ENCODE results near the gene PAK4. TPM values are rescaled to one million over a fixed set of nuclear protein-coding genes. Genes with fewer than 3 reads are reported as not detected.

PAK4 gene
- total and polyA plus RNA-seq, 9 of the 15 experiments (the other 6 are each of a cell fraction or from before 2014, with no cell fraction given): 0.21 to 33.5 (median 5.8) TPM

DNA sequence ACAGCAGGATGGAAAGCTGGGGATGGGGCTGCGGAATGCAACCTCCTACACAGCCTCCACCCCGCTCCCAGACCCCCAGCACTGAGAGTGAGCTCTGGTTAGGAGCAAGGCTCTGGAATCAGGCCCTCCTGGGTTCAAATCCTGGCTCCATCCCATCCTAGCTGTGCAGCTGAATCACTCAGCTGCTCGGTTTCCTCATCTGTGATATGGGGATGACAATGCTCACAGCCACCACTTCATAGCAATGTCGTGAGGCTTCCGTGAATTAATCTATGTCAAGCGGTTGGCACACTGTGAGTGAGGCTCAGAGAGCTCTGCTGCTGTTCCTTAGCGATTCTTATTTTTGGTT, 40.9 kb upstream of the PAK4 start:
- intact Hi-C loops (cut with micrococcal nuclease) (no loop called here), in situ Hi-C loops (cut with MboI) (no loop called here)
- Histone ChIP-seq H3K9ac (ENCODE audit: insufficient read depth in 1 of 2, low read depth in 2 of 2, low read length in 2 of 2) (no peak overlapping the region), H2AFZ (ENCODE audit: low read depth, low read length) (no peak overlapping the region), H3K27ac (ENCODE audit: extremely low read depth, low read depth, low read length) (no peak overlapping the region), H3K9me1 (ENCODE audit: control insufficient read depth, insufficient read depth, low read length) (no peaks in the 10 kb centered on the region), H3K79me2 (ENCODE audit: control insufficient read depth, insufficient read depth, low read length) (no peaks in the 10 kb centered on the region), H3K4me2 (ENCODE audit: insufficient read depth, low read length) (no peak overlapping the region), H3K27me3 (ENCODE audit: control insufficient read depth in 2 of 2, insufficient read depth in 2 of 2, low read length in 2 of 2) (peaks cover 36 to 65% of the 10 kb centered on the region in 2 experiments), H3K9me3 (replicated peaks; ENCODE audit: control insufficient read depth, insufficient read depth, low read depth, low read length) (no peaks in the 10 kb centered on the region), H4K20me1 (replicated peaks; ENCODE audit: control insufficient read depth, insufficient read depth, low read length) (0 out of 2 replicates have a peak, but pooled peaks cover 11% of the 10 kb centered on the region), H3K4me3 (no peak overlapping the region), H3K36me3 (ENCODE audit: control insufficient read depth, insufficient read depth, low read length) (no peaks in the 10 kb centered on the region), H3K4me1 (replicated peaks in 1 of 2; ENCODE audit: control insufficient read depth in 2 of 2, insufficient read depth in 2 of 2, low read length in 2 of 2) (peaks cover 0 to 8% of the 10 kb centered on the region in 2 experiments; a peak in 2 of 5 replicates)
- 0% methylated on average over 7 of the region's 7 CpGs for WGBS (ENCODE audit: insufficient coverage, low coverage, missing lambda C conversion rate)
- ChIA-PET POLR2A (interaction anchor here (0.6 to 1.3 kb wide), 2 partner anchors 24 to 268 kb away, joined by 3 read pairs; no protein-coding TSS in a partner anchor), CTCF (ENCODE audit: low intra/inter-chr PET ratio) (no interaction called here)
- DNase-seq (ENCODE audit: extremely low read depth in 1 of 4, low spot score in 3 of 4) (no peak), FAIRE-seq (no peak), ATAC-seq (peak; percentile 36; the same call in 2 of the 3 replicates)
- no TSS peak for BruUV-seq (replicated peaks)
- TF ChIP-seq, protein P1, sequence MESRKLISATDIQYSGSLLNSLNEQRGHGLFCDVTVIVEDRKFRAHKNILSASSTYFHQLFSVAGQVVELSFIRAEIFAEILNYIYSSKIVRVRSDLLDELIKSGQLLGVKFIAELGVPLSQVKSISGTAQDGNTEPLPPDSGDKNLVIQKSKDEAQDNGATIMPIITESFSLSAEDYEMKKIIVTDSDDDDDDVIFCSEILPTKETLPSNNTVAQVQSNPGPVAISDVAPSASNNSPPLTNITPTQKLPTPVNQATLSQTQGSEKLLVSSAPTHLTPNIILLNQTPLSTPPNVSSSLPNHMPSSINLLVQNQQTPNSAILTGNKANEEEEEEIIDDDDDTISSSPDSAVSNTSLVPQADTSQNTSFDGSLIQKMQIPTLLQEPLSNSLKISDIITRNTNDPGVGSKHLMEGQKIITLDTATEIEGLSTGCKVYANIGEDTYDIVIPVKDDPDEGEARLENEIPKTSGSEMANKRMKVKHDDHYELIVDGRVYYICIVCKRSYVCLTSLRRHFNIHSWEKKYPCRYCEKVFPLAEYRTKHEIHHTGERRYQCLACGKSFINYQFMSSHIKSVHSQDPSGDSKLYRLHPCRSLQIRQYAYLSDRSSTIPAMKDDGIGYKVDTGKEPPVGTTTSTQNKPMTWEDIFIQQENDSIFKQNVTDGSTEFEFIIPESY (CRISPR knock-in tag; IDR thresholded peaks at IDR 0.05): no peak
- TF ChIP-seq RFX7 (CRISPR knock-in tag; IDR thresholded peaks at IDR 0.05) (no peak), ZNF764 (CRISPR knock-in tag; IDR thresholded peaks at IDR 0.05; ENCODE audit: low read depth) (no peak), BRD9 (IDR thresholded peaks at IDR 0.05; ENCODE audit: low read depth, partially characterized antibody) (no peak), TCF7 (IDR thresholded peaks at IDR 0.05; ENCODE audit: borderline replicate concordance) (no peak), CBFB (CRISPR knock-in tag; IDR thresholded peaks at IDR 0.05) (no peak)
- TF ChIP-seq, protein P2, sequence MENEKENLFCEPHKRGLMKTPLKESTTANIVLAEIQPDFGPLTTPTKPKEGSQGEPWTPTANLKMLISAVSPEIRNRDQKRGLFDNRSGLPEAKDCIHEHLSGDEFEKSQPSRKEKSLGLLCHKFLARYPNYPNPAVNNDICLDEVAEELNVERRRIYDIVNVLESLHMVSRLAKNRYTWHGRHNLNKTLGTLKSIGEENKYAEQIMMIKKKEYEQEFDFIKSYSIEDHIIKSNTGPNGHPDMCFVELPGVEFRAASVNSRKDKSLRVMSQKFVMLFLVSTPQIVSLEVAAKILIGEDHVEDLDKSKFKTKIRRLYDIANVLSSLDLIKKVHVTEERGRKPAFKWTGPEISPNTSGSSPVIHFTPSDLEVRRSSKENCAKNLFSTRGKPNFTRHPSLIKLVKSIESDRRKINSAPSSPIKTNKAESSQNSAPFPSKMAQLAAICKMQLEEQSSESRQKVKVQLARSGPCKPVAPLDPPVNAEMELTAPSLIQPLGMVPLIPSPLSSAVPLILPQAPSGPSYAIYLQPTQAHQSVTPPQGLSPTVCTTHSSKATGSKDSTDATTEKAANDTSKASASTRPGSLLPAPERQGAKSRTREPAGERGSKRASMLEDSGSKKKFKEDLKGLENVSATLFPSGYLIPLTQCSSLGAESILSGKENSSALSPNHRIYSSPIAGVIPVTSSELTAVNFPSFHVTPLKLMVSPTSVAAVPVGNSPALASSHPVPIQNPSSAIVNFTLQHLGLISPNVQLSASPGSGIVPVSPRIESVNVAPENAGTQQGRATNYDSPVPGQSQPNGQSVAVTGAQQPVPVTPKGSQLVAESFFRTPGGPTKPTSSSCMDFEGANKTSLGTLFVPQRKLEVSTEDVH (IDR thresholded peaks at IDR 0.05; ENCODE audit: low read depth, partially characterized antibody): no peak
- TF ChIP-seq, protein P3, sequence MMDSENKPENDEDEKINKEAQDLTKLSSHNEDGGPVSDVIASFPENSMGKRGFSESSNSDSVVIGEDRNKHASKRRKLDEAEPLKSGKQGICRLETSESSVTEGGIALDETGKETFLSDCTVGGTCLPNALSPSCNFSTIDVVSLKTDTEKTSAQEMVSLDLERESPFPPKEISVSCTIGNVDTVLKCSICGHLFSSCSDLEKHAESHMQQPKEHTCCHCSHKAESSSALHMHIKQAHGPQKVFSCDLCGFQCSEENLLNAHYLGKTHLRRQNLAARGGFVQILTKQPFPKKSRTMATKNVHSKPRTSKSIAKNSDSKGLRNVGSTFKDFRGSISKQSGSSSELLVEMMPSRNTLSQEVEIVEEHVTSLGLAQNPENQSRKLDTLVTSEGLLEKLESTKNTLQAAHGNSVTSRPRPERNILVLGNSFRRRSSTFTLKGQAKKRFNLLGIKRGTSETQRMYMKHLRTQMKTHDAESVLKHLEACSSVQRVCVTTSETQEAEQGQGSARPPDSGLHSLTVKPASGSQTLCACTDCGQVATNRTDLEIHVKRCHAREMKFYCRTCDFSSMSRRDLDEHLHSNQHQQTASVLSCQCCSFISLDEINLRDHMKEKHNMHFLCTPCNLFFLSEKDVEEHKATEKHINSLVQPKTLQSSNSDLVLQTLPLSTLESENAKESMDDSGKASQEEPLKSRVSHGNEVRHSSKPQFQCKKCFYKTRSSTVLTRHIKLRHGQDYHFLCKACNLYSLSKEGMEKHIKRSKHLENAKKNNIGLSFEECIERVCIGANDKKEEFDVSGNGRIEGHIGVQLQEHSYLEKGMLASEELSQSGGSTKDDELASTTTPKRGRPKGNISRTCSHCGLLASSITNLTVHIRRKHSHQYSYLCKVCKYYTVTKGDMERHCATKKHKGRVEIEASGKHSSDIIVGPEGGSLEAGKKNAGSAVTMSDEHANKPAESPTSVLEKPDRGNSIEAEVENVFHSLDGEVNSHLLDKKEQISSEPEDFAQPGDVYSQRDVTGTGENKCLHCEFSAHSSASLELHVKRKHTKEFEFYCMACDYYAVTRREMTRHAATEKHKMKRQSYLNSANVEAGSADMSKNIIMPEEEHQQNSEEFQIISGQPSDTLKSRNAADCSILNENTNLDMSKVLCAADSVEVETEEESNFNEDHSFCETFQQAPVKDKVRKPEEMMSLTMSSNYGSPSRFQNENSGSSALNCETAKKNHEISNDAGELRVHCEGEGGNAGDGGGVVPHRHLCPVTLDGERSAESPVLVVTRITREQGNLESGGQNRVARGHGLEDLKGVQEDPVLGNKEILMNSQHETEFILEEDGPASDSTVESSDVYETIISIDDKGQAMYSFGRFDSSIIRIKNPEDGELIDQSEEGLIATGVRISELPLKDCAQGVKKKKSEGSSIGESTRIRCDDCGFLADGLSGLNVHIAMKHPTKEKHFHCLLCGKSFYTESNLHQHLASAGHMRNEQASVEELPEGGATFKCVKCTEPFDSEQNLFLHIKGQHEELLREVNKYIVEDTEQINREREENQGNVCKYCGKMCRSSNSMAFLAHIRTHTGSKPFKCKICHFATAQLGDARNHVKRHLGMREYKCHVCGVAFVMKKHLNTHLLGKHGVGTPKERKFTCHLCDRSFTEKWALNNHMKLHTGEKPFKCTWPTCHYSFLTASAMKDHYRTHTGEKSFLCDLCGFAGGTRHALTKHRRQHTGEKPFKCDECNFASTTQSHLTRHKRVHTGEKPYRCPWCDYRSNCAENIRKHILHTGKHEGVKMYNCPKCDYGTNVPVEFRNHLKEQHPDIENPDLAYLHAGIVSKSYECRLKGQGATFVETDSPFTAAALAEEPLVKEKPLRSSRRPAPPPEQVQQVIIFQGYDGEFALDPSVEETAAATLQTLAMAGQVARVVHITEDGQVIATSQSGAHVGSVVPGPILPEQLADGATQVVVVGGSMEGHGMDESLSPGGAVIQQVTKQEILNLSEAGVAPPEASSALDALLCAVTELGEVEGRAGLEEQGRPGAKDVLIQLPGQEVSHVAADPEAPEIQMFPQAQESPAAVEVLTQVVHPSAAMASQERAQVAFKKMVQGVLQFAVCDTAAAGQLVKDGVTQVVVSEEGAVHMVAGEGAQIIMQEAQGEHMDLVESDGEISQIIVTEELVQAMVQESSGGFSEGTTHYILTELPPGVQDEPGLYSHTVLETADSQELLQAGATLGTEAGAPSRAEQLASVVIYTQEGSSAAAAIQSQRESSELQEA (IDR thresholded peaks at IDR 0.05; ENCODE audit: low read depth): no peak
